ENCODE data around the gene SLC9A5. TPM values are rescaled to one million over a fixed set of nuclear protein-coding genes. Genes with fewer than 3 reads are reported as not detected.

SLC9A5 gene
- polyA plus RNA-seq, 3 donors, result 1.0 TPM; not detected in 2

DNA sequence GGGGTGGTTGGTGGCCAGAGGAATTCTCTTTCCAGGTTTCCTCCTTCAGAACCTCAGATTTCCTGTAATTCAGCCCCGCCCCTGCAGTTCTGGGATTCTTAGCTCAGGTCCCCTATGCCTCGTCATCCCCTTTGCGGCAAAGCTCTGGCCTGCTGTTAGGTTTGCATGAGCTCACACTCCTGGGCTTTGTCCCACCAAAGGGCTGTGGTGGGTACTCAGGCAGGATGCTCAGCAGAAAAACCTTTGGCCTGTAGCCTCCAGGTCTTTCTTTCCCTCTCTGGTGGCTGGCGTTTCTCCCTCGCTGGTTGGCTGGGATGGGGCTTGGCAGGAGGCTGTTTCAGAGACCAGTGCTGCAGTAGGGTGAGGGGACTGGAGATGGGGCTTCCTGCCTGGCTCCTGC is 21.0 kb downstream of the SLC9A5 start:
- H3K4me1 ChIP-seq (ENCODE audit: control insufficient read depth in 1 of 2, insufficient read depth in 2 of 2, low read length in 2 of 2), result no peaks in the 10 kb centered on the region
- Mint-ChIP-seq H3K4me1 (peaks cover 3% of the 10 kb centered on the region), H3K27me3 (ENCODE audit: low read depth in 3 of 3) (peaks cover 2 to 15% (median 10%) of the 10 kb centered on the region in 3 donors), H3K27ac (no peak overlapping the region), H3K9me3 (peaks cover 0 to 2% (median 0%) of the 10 kb centered on the region in 7 donors), H3K36me3 (peaks cover 3 to 4% of the 10 kb centered on the region in 2 donors), H3K4me3 (no peak overlapping the region)
- H3K4me2 ChIP-seq (replicated peaks; ENCODE audit: extremely low read depth, low read length, poor library complexity, severe bottlenecking), result no peak overlapping the region
- no peaks in the 10 kb centered on the region for H3K36me3 ChIP-seq (replicated peaks in 1 of 2; ENCODE audit: control insufficient read depth in 1 of 2, insufficient read depth in 2 of 2, low read length in 2 of 2)
- no peaks in the 10 kb centered on the region for H3K79me2 ChIP-seq (ENCODE audit: insufficient read depth, low read length)
- no peak overlapping the region for H3K27ac ChIP-seq (ENCODE audit: low read depth in 1 of 2, low read length in 2 of 2)
- H4K20me1 ChIP-seq (ENCODE audit: insufficient read depth, low read length), result no peaks in the 10 kb centered on the region
- no peak overlapping the region for H2AFZ ChIP-seq (ENCODE audit: insufficient read depth, low read depth, low read length, poor library complexity, severe bottlenecking)
- no peaks in the 10 kb centered on the region for H3K27me3 ChIP-seq (ENCODE audit: control insufficient read depth in 2 of 2, insufficient read depth in 2 of 2, low read length in 2 of 2)
- no peak overlapping the region for H3K9ac ChIP-seq (ENCODE audit: insufficient read depth, low read length, poor library complexity, severe bottlenecking)
- TF ChIP-seq CTCF (IDR thresholded peaks at IDR 0.05), result no peak
- intact Hi-C loops (cut with micrococcal nuclease), result no loop called here
- no peak for DNase-seq
- no peak overlapping the region for H3K4me3 ChIP-seq (replicated peaks in 1 of 3; ENCODE audit: low read depth in 2 of 3, low read length in 3 of 3)
- WGBS (ENCODE audit: insufficient coverage), result 80% methylated on average over 1 of the region's 5 CpGs
- no peaks in the 10 kb centered on the region for H3K9me3 ChIP-seq (replicated peaks in 1 of 2; ENCODE audit: control insufficient read depth in 1 of 2, insufficient read depth in 1 of 2, low read length in 2 of 2)

- H3K36me3 Mint-ChIP-seq, result peaks cover 6 to 7% of the 10 kb centered on the region in 2 donors
- Histone ChIP-seq H3K9me3 (replicated peaks in 1 of 2; ENCODE audit: control insufficient read depth in 1 of 2, insufficient read depth in 1 of 2, low read length in 2 of 2) (no peaks in the 10 kb centered on the region), H3K27me3 (ENCODE audit: control insufficient read depth in 2 of 2, insufficient read depth in 2 of 2, low read length in 2 of 2) (no peaks in the 10 kb centered on the region), H3K4me3 (replicated peaks in 1 of 3; ENCODE audit: low read depth in 2 of 3, low read length in 3 of 3) (no peak overlapping the region), H3K36me3 (replicated peaks in 1 of 2; ENCODE audit: control insufficient read depth in 1 of 2, insufficient read depth in 2 of 2, low read length in 2 of 2) (no peaks in the 10 kb centered on the region), H2AFZ (ENCODE audit: insufficient read depth, low read depth, low read length, poor library complexity, severe bottlenecking) (no peak overlapping the region), H3K27ac (ENCODE audit: low read depth in 1 of 2, low read length in 2 of 2) (no peak overlapping the region), H3K4me2 (replicated peaks; ENCODE audit: extremely low read depth, low read length, poor library complexity, severe bottlenecking) (no peak overlapping the region), H3K9ac (ENCODE audit: insufficient read depth, low read length, poor library complexity, severe bottlenecking) (no peak overlapping the region), H3K4me1 (ENCODE audit: control insufficient read depth in 1 of 2, insufficient read depth in 2 of 2, low read length in 2 of 2) (no peaks in the 10 kb centered on the region), H4K20me1 (ENCODE audit: insufficient read depth, low read length) (no peaks in the 10 kb centered on the region), H3K79me2 (ENCODE audit: insufficient read depth, low read length) (no peaks in the 10 kb centered on the region)
- 88% methylated on average over 7 of the region's 11 CpGs for WGBS (ENCODE audit: insufficient coverage)
- DNase-seq, result no peak
- H3K27ac Mint-ChIP-seq, result no peak overlapping the region
- H3K4me1 Mint-ChIP-seq, result peaks cover under 1% of the 10 kb centered on the region
- intact Hi-C loops (cut with micrococcal nuclease), result no loop called here
- peaks cover 2 to 10% (median 10%) of the 10 kb centered on the region in 3 donors for H3K27me3 Mint-ChIP-seq (ENCODE audit: low read depth in 3 of 3)
- no peaks in the 10 kb centered on the region for H3K9me3 Mint-ChIP-seq
- no peak for TF ChIP-seq CTCF (IDR thresholded peaks at IDR 0.05)
- H3K4me3 Mint-ChIP-seq, result no peak overlapping the region
Observed at GRCh38 chr16:67270931-67271338, 22.2 kb downstream of the SLC9A5 start.
